Subcutaneous adipose tissue (tissue), 4 donors: ENCODE data around the gene DDX17. TPM values are rescaled to one million over a fixed set of nuclear protein-coding genes. Genes with fewer than 3 reads are reported as not detected.

Experiments
- total RNA-seq, 4 donors: library from RNA; depleted of rRNA; stranded (reverse); fragments of >200 nt; gene quantifications; one replicate each; pipeline ENCODE4 v1.1.0, GENCODE V29; 2016
- TF ChIP-seq, protein P1 (sequence below): fragments of 450-650 bp; IDR thresholded peaks from one replicate; pipeline ENCODE4 v1.5.1; 2016; ENCODE audit warnings: low read depth, mild to moderate bottlenecking, control low read depth, antibody characterized with exemption, moderate library complexity

Gene DDX17
- total RNA-seq, 4 donors from 2014 or later, result 390 to 637 (median 507) TPM

DNA sequence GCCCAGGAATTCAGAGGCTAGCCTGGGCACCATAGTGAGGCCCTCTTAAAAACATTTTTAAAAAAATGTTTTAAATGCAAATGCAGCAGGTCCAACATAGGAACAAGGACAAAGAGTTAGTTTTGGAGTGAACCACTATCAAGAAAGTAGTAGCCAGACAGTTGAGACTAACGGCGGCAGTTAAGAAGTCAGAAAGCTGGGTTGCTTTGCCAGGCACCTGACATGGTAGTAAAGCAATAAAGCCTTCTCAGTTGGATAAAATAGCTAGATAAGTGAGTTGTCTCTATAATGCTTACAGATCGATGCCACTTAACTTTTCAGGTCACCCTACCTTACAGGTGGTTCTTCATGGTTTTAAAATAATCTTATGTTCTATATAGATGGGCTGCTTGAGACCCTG is 16.9 kb upstream of the DDX17 start:
- TF ChIP-seq, protein P1, sequence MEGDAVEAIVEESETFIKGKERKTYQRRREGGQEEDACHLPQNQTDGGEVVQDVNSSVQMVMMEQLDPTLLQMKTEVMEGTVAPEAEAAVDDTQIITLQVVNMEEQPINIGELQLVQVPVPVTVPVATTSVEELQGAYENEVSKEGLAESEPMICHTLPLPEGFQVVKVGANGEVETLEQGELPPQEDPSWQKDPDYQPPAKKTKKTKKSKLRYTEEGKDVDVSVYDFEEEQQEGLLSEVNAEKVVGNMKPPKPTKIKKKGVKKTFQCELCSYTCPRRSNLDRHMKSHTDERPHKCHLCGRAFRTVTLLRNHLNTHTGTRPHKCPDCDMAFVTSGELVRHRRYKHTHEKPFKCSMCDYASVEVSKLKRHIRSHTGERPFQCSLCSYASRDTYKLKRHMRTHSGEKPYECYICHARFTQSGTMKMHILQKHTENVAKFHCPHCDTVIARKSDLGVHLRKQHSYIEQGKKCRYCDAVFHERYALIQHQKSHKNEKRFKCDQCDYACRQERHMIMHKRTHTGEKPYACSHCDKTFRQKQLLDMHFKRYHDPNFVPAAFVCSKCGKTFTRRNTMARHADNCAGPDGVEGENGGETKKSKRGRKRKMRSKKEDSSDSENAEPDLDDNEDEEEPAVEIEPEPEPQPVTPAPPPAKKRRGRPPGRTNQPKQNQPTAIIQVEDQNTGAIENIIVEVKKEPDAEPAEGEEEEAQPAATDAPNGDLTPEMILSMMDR, result no peak

DNA sequence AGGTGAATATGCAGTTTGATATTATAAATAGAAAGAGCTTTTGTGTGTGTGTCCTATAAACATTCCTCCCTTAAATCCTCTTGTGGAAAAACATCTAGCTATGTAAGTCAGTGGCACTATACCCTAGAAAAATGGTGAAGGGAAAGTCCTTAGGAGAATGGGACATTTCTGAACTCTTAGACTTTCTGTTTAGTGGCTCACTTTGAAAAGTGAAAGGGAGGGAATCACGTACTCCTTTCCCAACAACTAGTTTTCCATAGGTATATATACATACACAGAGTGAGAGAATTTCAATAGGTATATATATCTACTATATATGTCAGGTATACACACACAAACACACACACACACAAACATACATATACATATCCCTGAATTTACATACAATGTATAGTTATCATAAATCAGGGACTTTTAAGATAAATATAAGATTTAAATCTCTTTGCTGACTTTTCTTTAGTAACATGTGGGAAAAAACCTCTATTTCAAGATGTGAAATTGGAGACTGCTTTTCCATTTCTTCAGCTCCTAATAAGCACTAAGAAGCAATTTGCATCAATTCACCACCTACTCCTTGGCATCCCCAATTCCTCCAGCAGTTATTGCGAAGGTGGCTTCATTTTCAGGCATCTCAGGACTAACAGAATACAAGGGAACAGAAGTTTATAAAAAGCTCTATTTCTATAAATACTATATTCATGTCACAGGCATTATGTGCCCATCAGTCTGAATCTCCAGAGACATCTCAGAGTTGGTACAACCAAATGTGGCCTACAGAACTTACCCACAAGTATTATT is 13.5 kb upstream of the DDX17 start:
- TF ChIP-seq, protein P1, result no peak

DNA sequence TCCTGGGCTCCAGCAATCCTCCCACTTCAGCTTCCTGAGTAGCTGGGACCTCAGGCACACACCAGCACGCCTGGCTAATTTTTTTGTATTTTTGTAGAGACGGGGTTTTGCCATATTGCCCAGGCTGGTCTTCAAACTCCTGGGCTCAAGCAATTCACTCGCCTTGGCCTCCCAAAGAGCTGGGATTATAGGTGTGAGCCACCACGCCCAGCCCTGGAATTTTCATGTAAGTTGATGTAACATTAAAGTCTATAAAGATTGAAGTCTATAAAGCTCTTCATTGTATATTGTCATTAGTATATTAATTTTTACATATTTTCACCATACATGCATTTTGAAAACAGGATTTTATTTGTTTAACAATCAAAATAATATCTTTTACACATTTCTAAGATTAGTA is 12.5 kb upstream of the DDX17 start:
- TF ChIP-seq, protein P1, result no peak

DNA sequence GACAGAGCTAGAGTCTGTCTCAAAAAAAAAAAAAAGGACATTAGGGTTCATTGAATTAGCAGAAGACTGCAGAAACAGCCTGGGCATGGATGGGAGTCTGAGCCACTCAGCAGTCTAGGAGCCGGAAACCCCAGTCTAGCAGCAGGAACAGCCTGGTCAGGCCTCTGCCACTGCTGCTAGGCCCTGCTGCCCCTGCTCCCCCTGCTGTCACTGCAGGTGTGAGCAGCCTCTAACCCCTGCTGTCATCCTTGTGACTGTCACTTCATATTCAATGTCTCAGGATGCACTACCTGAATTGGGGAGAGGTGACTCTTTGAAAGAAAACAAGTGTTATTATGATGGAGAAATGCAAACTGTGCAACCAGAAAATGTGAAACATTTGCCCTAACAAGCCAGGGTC is 7.0 kb upstream of the DDX17 start:
- TF ChIP-seq, protein P1, result no peak

DNA sequence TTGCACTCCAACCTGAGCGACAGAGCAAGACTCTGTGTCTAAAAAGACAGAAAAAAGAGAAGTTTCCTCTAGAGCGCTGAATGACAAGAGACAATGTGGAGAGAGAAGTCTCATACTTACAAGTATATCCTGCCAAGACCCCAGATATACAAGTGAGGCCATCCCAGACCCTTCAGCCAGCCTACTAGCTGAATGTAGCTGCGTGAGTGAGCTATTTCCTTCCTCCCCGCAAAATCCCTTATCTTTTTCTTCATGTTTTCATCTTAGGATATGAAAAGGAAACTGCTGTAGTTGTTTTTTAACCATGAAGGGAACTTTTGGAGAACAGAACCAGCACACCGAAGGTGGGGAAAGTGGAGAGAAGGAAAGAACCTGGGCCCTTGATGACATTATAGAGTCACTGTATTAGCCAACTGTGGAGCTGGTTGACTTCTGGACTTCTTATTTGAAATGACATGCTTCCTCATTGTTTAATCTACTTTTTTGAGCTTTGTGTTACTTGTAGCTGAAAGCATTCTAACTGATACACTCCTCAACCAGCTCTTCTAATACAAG is 4.4 kb upstream of the DDX17 start:
- TF ChIP-seq, protein P1, result no peak

DNA sequence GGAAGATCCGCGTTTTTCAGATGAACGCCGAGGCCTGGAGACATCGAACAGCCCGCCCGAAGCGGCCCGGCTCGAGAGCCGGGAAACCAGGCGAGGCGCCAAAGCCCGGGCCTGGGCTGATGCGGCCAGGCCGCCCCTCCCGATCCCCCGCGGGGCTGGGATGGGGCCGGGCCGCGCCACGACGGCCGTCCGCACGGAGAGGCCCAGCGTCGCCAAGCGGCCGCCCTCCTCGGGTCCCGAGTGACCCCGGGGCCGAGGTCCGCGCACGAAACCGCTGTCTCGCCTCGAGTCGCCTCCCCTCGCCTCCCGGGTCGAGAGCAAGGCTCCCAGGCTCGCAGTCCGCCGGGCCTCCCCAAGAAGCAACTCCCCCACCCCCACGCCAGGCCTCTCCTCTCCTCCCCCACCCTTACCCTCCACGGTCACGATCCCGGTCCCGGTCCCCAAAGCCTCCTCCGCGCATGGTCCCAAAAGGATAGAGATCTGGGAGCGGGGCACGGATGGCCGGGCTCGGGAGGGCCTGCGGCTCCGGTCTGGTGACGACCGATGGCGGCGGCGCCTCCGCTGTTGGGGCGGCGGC is 482 bp downstream of the DDX17 start:
- TF ChIP-seq, protein P1, result no peak

DNA sequence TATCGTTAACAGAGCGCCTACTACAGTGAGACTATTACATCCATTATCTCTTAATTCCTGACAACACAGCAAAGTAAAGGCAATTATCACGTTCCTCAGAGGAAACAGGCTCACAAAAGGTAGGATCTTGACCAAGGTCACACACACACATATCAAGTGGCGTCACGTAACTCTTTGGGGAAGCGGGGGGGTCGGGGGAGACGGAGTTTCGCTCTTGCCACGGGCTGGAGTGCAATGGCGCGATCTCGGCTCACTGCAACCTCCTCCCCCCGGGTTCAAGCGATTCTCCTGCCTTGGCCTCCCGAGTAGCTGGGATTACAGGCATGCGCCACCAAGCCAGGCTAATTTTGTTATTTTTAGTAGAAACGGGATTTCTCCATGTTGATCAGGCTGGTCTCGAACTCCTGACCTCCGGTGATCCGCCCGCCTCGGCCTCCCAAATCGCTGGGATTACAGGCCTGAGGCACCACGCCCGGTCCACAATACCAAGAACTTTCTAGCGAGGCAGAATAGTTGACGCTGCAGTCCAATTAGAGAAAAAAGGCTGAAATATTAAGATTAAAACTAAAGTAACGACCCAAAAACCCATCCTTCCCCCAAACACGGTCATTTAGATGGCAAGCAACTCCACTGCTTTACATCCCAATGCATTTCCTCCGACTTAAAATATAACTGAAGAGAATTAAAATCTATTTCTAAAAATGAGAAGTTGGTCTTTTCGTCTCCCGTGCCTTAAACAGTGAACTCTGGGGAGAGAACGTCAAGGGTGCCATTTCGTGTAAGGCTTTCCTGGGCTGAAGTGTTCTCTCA is 1.2 kb downstream of the DDX17 start:
- TF ChIP-seq, protein P1, result no peak
